GM12878 (cell line): ENCODE measurements around the gene B4GALT3. TPM values are rescaled to one million over a fixed set of nuclear protein-coding genes. Genes with fewer than 3 reads are reported as not detected.

Experiments
- ATAC-seq: fragments of 200-7000 bp; cut with Tn5 transposase; 3 replicates; pipeline ENCODE4 v1.9.1; 2020; ENCODE audit warnings: mild to moderate bottlenecking, moderate library complexity
- BruUV-seq: library from RNA; stranded (reverse); fragments of 400-500 nt; replicated peaks from 2 replicates; lab custom pipeline; 2021; lab: Mats Ljungman, UMichigan
- CTCF ChIA-PET: fragments of 300-600 bp; sonication (Branson Sonifier 250); formaldehyde crosslinking; extraction: SDS; loops from one replicate; lab custom pipeline; 2021; ENCODE audit warnings: inconsistent platforms; lab: Yijun Ruan, JAX
- POLR2A ChIA-PET: fragments of 350-600 bp; formaldehyde crosslinking; extraction: SDS; loops from one replicate; lab custom pipeline; 2021; ENCODE audit warnings: inconsistent platforms; lab: Charles Lee
- RAD21 ChIA-PET: fragments of 300-600 bp; sonication (Branson Sonifier 250); formaldehyde crosslinking; loops from one replicate; lab custom pipeline; 2023; ENCODE audit warnings: antibody characterized with exemption; ENCODE audit not compliant: unreplicated experiment; lab: Charles Lee
- SMC1A ChIA-PET: fragments of 300-600 bp; sonication (Branson Sonifier 250); formaldehyde crosslinking; loops from one replicate; lab custom pipeline; 2023; ENCODE audit not compliant: unreplicated experiment, uncharacterized antibody; lab: Charles Lee
- DNase-seq: peaks from one replicate; pipeline ENCODE4 v3.0.0-alpha.2; 2011; ENCODE audit warnings: low read depth, low spot score
- FAIRE-seq: peaks from 3 replicates; lab custom pipeline; 2011; peaks lifted over from hg19 to GRCh38; lab: Jason Lieb, UNC
- H2AFZ ChIP-seq: 2 replicates; pipeline ENCODE4 v1.6.0; 2011; ENCODE audit warnings: low read depth, low read length, control low read depth; ENCODE audit not compliant: control insufficient read depth
- H3K27ac ChIP-seq: 2 replicates; pipeline ENCODE4 v1.5.1; 2011; ENCODE audit warnings: control low read depth; ENCODE audit not compliant: control insufficient read depth, insufficient read depth
- H3K27me3 ChIP-seq, 2 experiments: replicated peaks in 1 of 2; 2 replicates each; pipeline versions ENCODE4 v1.6.0 to v1.6.1; 2011; ENCODE audit warnings: low read length in 1 of 2; ENCODE audit not compliant: control insufficient read depth in 2 of 2, insufficient read depth in 2 of 2
- H3K36me3 ChIP-seq, 2 experiments: 2 replicates each; pipeline ENCODE4 v1.5.1; 2011; ENCODE audit warnings: low read length in 1 of 2; ENCODE audit not compliant: control insufficient read depth in 2 of 2, insufficient read depth in 2 of 2
- H3K4me1 ChIP-seq: 2 replicates; pipeline ENCODE4 v1.6.1; 2011; ENCODE audit warnings: mild to moderate bottlenecking, low read length, moderate library complexity, mixed read lengths; ENCODE audit not compliant: control insufficient read depth, insufficient read depth
- H3K4me2 ChIP-seq: 2 replicates; pipeline ENCODE4 v1.6.0; 2011; ENCODE audit warnings: control low read depth; ENCODE audit not compliant: control insufficient read depth, insufficient read depth
- H3K4me3 ChIP-seq: fragments of 200-600 bp; sonication (generic); 2 replicates; pipeline ENCODE4 v1.5.1; 2016
- H3K79me2 ChIP-seq: 2 replicates; pipeline ENCODE4 v1.6.0; 2011; ENCODE audit warnings: low read length; ENCODE audit not compliant: control insufficient read depth, insufficient read depth
- H3K9ac ChIP-seq: 2 replicates; pipeline ENCODE4 v1.8.0; 2011; ENCODE audit warnings: low read length, control low read depth, mixed read lengths; ENCODE audit not compliant: control insufficient read depth, insufficient read depth
- H3K9me3 ChIP-seq: replicated peaks from 3 replicates; pipeline ENCODE4 v1.5.1; 2011; ENCODE audit warnings: mild to moderate bottlenecking, low read length; ENCODE audit not compliant: control insufficient read depth, insufficient read depth
- H4K20me1 ChIP-seq: 2 replicates; pipeline ENCODE4 v1.6.0; 2011; ENCODE audit not compliant: control insufficient read depth, insufficient read depth
- FOS ChIP-seq: IDR thresholded peaks from 3 replicates; pipeline ENCODE4 v1.6.1; 2011; ENCODE audit warnings: borderline replicate concordance; ENCODE audit not compliant: insufficient read length; ENCODE audit errors: extremely low read depth
- JUND ChIP-seq: IDR thresholded peaks from 2 replicates; pipeline ENCODE4 v1.6.1; 2012; ENCODE audit warnings: low read depth, mild to moderate bottlenecking, low read length, improper control_type of control experiment, moderate library complexity
- MEF2A ChIP-seq: IDR thresholded peaks from 2 replicates; pipeline ENCODE4 v1.6.1; 2011; ENCODE audit warnings: low read depth, mild to moderate bottlenecking, low read length, moderate library complexity; ENCODE audit not compliant: insufficient read depth
- SKIL ChIP-seq: fragments of 450-650 bp; IDR thresholded peaks from 2 replicates; pipeline ENCODE4 v1.6.1; 2017; ENCODE audit warnings: mild to moderate bottlenecking, low read depth, inconsistent platforms; ENCODE audit not compliant: poor library complexity, severe bottlenecking
- SP1 ChIP-seq: IDR thresholded peaks from one replicate; pipeline ENCODE4 v1.6.1; 2011; ENCODE audit warnings: low read depth, low read length
- ZNF217 ChIP-seq: fragments of 450-650 bp; IDR thresholded peaks from 2 replicates; pipeline ENCODE4 v1.6.1; 2017; ENCODE audit warnings: antibody characterized with exemption, mild to moderate bottlenecking
- WGBS: methylation state at CpG from one replicate; pipeline ENCODE4 v1.1.6; 2016; ENCODE audit warnings: low lambda C conversion rate; ENCODE audit not compliant: insufficient replicate concordance, insufficient coverage; ENCODE audit errors: missing lambda C conversion rate; 5-methylcytosine and 5-hydroxymethylcytosine counted together
- in situ Hi-C: fragments of 300-500 bp; cut with MboI; formaldehyde crosslinking; loops from 9 replicates; pipeline ENCODE4 v1.14.3; 2018; ENCODE audit warnings: mixed read lengths
- intact Hi-C: fragments of 100-400 bp; cut with micrococcal nuclease; formaldehyde crosslinking; loops from one replicate; pipeline ENCODE4 v1.14.2; 2022; ENCODE audit not compliant: unreplicated experiment
- polyA plus RNA-seq, 11 experiments: library from polyadenylated mRNA; depleted of rRNA in 4 of 11; unstranded in 6 of 11; stranded (reverse) in 5 of 11; fragments of >200 nt; fragmentation: Nextera tagmentation in 4 of 11; fragmentation: Illumina TruSeq in 1 of 11; extraction: Ambion mirVana in 4 of 11; extraction: Trizol in 1 of 11; gene quantifications; 1 replicate in 1 of 11; 2 replicates in 10 of 11; pipeline versions ENCODE4 v1.2.1 to v1.2.3, GENCODE V29; 2011 to 2016; ENCODE audit warnings: inconsistent platforms in 2 of 11, missing spikeins in 2 of 11, low read depth in 1 of 11
- total RNA-seq, 4 experiments: library from RNA; depleted of rRNA in 3 of 4; stranded (reverse); fragments of >200 nt in 3 of 4; fragmentation: Illumina TruSeq in 1 of 4; extraction: Trizol in 1 of 4; gene quantifications; 2 replicates each; pipeline versions ENCODE4 v1.2.1 to v1.2.3, GENCODE V29; 2013 to 2021

The B4GALT3 gene
- total and polyA plus RNA-seq, 10 of the 15 experiments (the other 5 are each of a cell fraction or from before 2014, with no cell fraction given), result 27.1 to 58.9 (median 42.6) TPM

- no peak for FAIRE-seq
- CTCF ChIA-PET, result interaction anchor here (1.6 kb wide), 1 partner anchor 54 kb away, joined by 3 read pairs; the partner anchor contains the start of genes NIT1 and PFDN2
- no TSS peak for BruUV-seq
Measured at GRCh38 chr1:161171696-161172095, 5.6 kb downstream of the B4GALT3 start.

More at GRCh38 chr1:161171696-161172095, 5.6 kb downstream of the B4GALT3 start:
- ChIA-PET POLR2A (interaction anchor here (0.6 to 1.7 kb wide), 3 partner anchors 13 to 162 kb away, joined by 3 to 5 read pairs (median 3); partner anchors contain the start of gene USP21), SMC1A (no interaction called here), RAD21 (no interaction called here)
- WGBS, result 90% methylated on average over 12 of the region's 12 CpGs
- H2AFZ ChIP-seq, result no peak overlapping the region
- ATAC-seq (no peak), DNase-seq (no peak)
- no peaks in the 10 kb centered on the region for H4K20me1 ChIP-seq
- H3K36me3 ChIP-seq, result peaks cover 17 to 30% of the 10 kb centered on the region in 2 experiments
- intact Hi-C loops (no loop called here), in situ Hi-C loops (no loop called here)
- peaks cover 15% of the 10 kb centered on the region for H3K4me1 ChIP-seq
- no peaks in the 10 kb centered on the region for H3K27me3 ChIP-seq
- peaks cover 16% of the 10 kb centered on the region for H3K79me2 ChIP-seq
- no peak overlapping the region for H3K4me3 ChIP-seq
- H3K4me2 ChIP-seq, result no peak overlapping the region
- H3K9ac ChIP-seq, result no peak overlapping the region
- H3K9me3 ChIP-seq, result no peaks in the 10 kb centered on the region
- H3K27ac ChIP-seq, result no peak overlapping the region
- TF ChIP-seq FOS, result no peak
- TF ChIP-seq SKIL, result no peak
- no peak for TF ChIP-seq JUND
- TF ChIP-seq ZNF217, result no peak
- TF ChIP-seq SP1, result no peak
- TF ChIP-seq MEF2A, result no peak
